Chondrocyte (in vitro differentiated cells): Measurements from ENCODE around the gene MMAB. TPM values are rescaled to one million over a fixed set of nuclear protein-coding genes. Genes with fewer than 3 reads are reported as not detected.
A peak's percentile ranks its signal among the peaks of the same experiment; 100 is the strongest.

ENCODE experiments used
- DNase-seq: peaks from one replicate; pipeline ENCODE4 v3.0.0; 2021; ENCODE audit warnings: mixed read lengths, low spot score
- H3K27ac Mint-ChIP-seq: one replicate; pipeline ENCODE4 v1.8.0; 2021; ENCODE audit warnings: mild to moderate bottlenecking, moderate library complexity, mixed read lengths; ENCODE audit not compliant: unreplicated experiment
- H3K27me3 Mint-ChIP-seq: 2 replicates; pipeline ENCODE4 v1.8.0; 2021; ENCODE audit warnings: low read depth, mixed read lengths
- H3K36me3 Mint-ChIP-seq: 2 replicates; pipeline ENCODE4 v1.8.0; 2021; ENCODE audit warnings: low read depth, mixed read lengths
- H3K4me1 Mint-ChIP-seq: 2 replicates; pipeline ENCODE4 v1.8.0; 2021; ENCODE audit warnings: low read depth, mild to moderate bottlenecking, mixed read lengths
- H3K4me3 Mint-ChIP-seq: one replicate; pipeline ENCODE4 v1.8.0; 2021; ENCODE audit warnings: mild to moderate bottlenecking, moderate library complexity, mixed read lengths; ENCODE audit not compliant: unreplicated experiment
- H3K9me3 Mint-ChIP-seq: 2 replicates; pipeline ENCODE4 v1.8.0; 2021; ENCODE audit warnings: low read depth, mixed read lengths
- total RNA-seq: library from RNA; stranded (reverse); gene quantifications from 3 replicates; pipeline ENCODE4 v1.2.1, GENCODE V29; 2021
- TF ChIP-seq, protein P1 (sequence below): fragments of 200-600 bp; sonication (generic); IDR thresholded peaks from 2 replicates; pipeline ENCODE4 v1.5.0; 2021; ENCODE audit warnings: antibody characterized with exemption, mild to moderate bottlenecking, moderate library complexity

The MMAB gene
- total RNA-seq, 1 donor from 2014 or later = 23.3 TPM

DNA sequence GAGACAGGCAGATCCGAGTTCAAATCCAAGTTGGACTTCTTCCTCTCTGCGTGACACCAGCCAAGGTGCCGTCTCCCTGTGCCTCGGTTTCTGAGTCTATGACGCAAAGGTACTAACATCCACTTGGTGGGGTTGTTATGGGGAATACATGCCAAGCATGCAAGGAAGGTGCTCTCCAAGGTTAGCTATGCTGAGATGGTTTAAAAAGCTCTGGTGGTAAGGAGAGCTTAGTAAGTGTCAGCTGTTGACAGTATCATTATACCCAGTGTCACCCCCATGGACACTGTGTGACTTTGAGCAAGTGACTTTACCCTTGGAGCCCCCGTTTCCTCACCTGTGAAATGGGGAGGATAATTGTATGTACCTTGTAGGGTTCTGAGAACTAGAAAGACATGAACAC lies 22.2 kb downstream of the MMAB start:
- Mint-ChIP-seq H3K4me1 (no peaks in the 10 kb centered on the region), H3K27ac (no peak overlapping the region), H3K36me3 (no peaks in the 10 kb centered on the region), H3K27me3 (peaks cover 18% of the 10 kb centered on the region), H3K4me3 (no peak overlapping the region), H3K9me3 (no peaks in the 10 kb centered on the region)
- DNase-seq = no peak
- TF ChIP-seq, protein P1, sequence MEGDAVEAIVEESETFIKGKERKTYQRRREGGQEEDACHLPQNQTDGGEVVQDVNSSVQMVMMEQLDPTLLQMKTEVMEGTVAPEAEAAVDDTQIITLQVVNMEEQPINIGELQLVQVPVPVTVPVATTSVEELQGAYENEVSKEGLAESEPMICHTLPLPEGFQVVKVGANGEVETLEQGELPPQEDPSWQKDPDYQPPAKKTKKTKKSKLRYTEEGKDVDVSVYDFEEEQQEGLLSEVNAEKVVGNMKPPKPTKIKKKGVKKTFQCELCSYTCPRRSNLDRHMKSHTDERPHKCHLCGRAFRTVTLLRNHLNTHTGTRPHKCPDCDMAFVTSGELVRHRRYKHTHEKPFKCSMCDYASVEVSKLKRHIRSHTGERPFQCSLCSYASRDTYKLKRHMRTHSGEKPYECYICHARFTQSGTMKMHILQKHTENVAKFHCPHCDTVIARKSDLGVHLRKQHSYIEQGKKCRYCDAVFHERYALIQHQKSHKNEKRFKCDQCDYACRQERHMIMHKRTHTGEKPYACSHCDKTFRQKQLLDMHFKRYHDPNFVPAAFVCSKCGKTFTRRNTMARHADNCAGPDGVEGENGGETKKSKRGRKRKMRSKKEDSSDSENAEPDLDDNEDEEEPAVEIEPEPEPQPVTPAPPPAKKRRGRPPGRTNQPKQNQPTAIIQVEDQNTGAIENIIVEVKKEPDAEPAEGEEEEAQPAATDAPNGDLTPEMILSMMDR = no peak

DNA sequence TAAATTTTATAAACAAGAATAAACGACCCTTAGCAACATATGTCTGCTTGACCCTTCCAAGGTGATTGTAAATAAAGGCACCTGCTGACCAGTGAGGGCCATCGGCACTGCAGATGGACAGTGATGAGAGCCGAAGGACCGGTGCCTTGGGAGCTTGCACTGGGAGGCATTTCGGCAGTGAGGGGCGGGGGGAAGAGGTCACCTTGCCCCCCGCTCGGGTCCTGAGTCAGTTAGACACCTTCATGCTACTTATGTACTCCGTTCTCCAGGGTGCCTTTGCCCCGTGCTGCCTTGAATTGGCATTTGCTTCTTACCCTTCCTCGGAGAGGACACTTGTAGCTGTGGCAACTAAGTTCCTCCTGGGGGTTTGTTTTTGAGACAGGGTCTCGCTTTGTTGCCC lies 23.0 kb downstream of the MMAB start:
- no peak overlapping the region for H3K4me3 Mint-ChIP-seq
- DNase-seq = peak; percentile 35
- TF ChIP-seq, protein P1 = no peak
- no peak overlapping the region for H3K27ac Mint-ChIP-seq
- H3K27me3 Mint-ChIP-seq = peaks cover 15% of the 10 kb centered on the region
- H3K36me3 Mint-ChIP-seq = no peaks in the 10 kb centered on the region
- peaks cover 2% of the 10 kb centered on the region for H3K4me1 Mint-ChIP-seq
- no peaks in the 10 kb centered on the region for H3K9me3 Mint-ChIP-seq

DNA sequence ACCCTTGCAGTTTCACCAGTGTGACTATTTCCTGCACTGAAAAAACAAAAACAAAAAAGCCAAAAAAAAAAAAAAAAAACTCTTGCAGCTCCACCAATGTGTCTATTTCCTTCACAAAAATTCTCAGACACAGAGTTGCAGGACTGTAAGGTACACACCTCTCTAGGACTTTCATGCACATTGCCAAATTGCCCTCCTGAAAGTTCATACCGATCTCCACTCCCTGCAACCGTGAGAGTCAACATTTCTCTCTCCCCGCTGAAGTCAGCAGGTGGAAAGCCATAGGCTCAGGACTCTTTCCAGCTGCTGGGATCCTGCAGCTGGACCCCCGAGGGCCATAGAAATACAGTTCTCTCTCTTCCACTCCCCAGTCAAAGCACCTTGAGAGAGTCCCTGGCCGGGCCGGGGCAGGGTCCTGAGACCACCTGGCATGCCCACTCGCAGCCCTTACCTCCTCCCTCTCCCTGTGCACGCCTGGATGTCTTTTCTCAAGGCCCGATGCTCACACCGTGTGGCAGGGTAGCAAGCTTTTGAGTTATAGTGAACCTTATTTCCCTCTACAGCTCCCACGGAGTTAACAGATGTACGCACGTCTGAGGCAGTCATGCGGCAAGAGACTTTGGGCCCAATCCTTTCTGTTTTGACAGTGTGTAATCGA lies 23.6 kb downstream of the MMAB start:
- Mint-ChIP-seq H3K9me3 (no peaks in the 10 kb centered on the region), H3K4me3 (no peak overlapping the region), H3K36me3 (no peaks in the 10 kb centered on the region), H3K4me1 (peaks cover 7% of the 10 kb centered on the region), H3K27me3 (peaks cover 15% of the 10 kb centered on the region), H3K27ac (no peak overlapping the region)
- TF ChIP-seq, protein P1 = no peak
- DNase-seq = peak; percentile 37

DNA sequence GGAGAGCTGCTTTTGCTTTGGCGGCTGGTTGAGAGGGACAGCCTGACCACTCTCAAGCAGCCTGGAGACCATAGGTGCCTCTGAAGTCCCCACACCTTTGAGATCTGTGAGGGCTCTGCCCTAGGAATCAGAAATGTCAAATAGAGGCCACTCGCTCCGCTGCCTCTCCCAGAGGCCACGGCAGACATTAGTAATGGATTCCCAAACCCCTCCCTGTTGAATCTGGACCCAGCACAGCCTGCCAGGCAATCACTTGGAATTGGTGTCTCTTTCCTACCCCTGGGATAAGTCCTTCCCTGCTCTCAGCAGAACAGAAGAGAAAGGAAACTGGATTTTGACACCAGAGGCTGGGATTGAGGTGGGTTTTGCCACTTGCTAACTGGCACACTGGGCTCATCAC lies 25.0 kb downstream of the MMAB start:
- Mint-ChIP-seq H3K9me3 (no peaks in the 10 kb centered on the region), H3K4me1 (peaks cover 8% of the 10 kb centered on the region), H3K4me3 (no peak overlapping the region), H3K27me3 (peaks cover 13% of the 10 kb centered on the region), H3K27ac (no peak overlapping the region), H3K36me3 (no peaks in the 10 kb centered on the region)
- TF ChIP-seq, protein P1 = no peak
- no peak for DNase-seq

DNA sequence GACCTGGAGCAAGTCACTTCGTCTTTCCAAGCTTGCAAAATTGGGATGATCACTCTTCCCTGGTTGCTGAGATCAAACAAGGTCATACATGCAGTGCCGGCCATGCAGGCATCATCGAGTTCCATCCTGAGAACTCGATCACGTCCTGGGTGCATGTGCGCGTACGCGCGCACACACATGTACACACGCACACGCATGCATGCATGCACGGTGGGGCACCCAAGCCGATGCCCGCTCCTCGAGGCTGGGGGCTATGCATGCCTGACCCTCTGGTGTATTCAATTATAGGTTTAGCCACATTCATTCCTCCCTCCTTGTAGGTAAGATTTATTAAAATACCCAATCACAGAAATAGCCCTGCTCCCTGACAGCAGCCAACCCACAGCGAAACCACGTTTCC lies 26.0 kb downstream of the MMAB start:
- no peaks in the 10 kb centered on the region for H3K36me3 Mint-ChIP-seq
- H3K4me1 Mint-ChIP-seq = peaks cover 11% of the 10 kb centered on the region
- no peaks in the 10 kb centered on the region for H3K9me3 Mint-ChIP-seq
- DNase-seq = no peak
- no peak overlapping the region for H3K4me3 Mint-ChIP-seq
- TF ChIP-seq, protein P1 = no peak
- H3K27me3 Mint-ChIP-seq = peaks cover 13% of the 10 kb centered on the region
- H3K27ac Mint-ChIP-seq = no peak overlapping the region
